HCT116 (cell line): ENCODE results near the gene WDR89. TPM values are rescaled to one million over a fixed set of nuclear protein-coding genes. Genes with fewer than 3 reads are reported as not detected.

Source experiments
- ATAC-seq: fragments of 200-7000 bp; cut with Tn5 transposase; 2 replicates; pipeline ENCODE4 v1.9.1; 2020; ENCODE audit warnings: mild to moderate bottlenecking, moderate library complexity
- BruUV-seq: library from RNA; stranded (reverse); fragments of 400-500 nt; replicated peaks from 2 replicates; lab custom pipeline; 2021; lab: Mats Ljungman, UMichigan
- CTCF ChIA-PET: fragments of 300-600 bp; sonication (Branson Sonifier 250); formaldehyde crosslinking; loops from one replicate; lab custom pipeline; 2021; ENCODE audit warnings: antibody characterized with exemption; lab: Charles Lee
- POLR2A ChIA-PET: fragments of 300-600, 350-600 bp; sonication (Branson Sonifier 250); formaldehyde crosslinking; loops from one replicate; lab custom pipeline; 2021; ENCODE audit warnings: antibody characterized with exemption; lab: Charles Lee
- RAD21 ChIA-PET, 2 experiments: fragments of 300-600 bp; sonication (Branson Sonifier 250); formaldehyde crosslinking; loops; one replicate each; lab custom pipeline; 2023; ENCODE audit warnings: low total read pairs in 2 of 2; ENCODE audit not compliant: uncharacterized antibody in 2 of 2, unreplicated experiment in 2 of 2, low non-redundant PET in 1 of 2; lab: Charles Lee
- DNase-seq: peaks from one replicate; pipeline ENCODE4 v3.0.0-alpha.2; 2010; ENCODE audit warnings: low read depth, low spot score
- H2AFZ ChIP-seq: fragments of 200-600 bp; shearing (Covaris generic), sonication (generic); 2 replicates; pipeline ENCODE4 v1.6.1; 2017; ENCODE audit warnings: low read depth, mixed run types, mixed read lengths, antibody characterized with exemption, low read length; ENCODE audit not compliant: poor library complexity, severe bottlenecking
- H3K27ac ChIP-seq: 2 replicates; pipeline ENCODE4 v1.5.1; 2012; ENCODE audit warnings: low read depth, low read length
- H3K27me3 ChIP-seq: fragments of 200-600 bp; sonication (generic); 2 replicates; pipeline ENCODE4 v1.6.1; 2016; ENCODE audit warnings: mixed run types, low read length, mixed read lengths; ENCODE audit not compliant: insufficient read depth
- H3K36me3 ChIP-seq, 2 experiments: fragments of 200-500 bp in 1 of 2; fragments of 200-600 bp in 1 of 2; sonication (Bioruptor generic) in 1 of 2; sonication (generic) in 1 of 2; 2 replicates each; pipeline versions ENCODE4 v1.5.1 to v1.6.1; 2014 to 2016; ENCODE audit warnings: low read length in 2 of 2, inconsistent platforms in 1 of 2, mixed read lengths in 1 of 2, mixed run types in 1 of 2; ENCODE audit not compliant: insufficient read depth in 2 of 2, control insufficient read depth in 1 of 2
- H3K4me1 ChIP-seq, 2 experiments: fragments of 200-600 bp in 1 of 2; sonication (generic) in 1 of 2; 2 replicates each; pipeline versions ENCODE4 v1.5.1 to v1.6.1; 2012 to 2017; ENCODE audit warnings: low read length in 2 of 2, inconsistent platforms in 1 of 2, mild to moderate bottlenecking in 1 of 2, mixed read lengths in 1 of 2, mixed run types in 1 of 2, moderate library complexity in 1 of 2; ENCODE audit not compliant: insufficient read depth in 2 of 2, control insufficient read depth in 1 of 2
- H3K4me2 ChIP-seq: fragments of 200-600 bp; sonication (generic); 2 replicates; pipeline ENCODE4 v1.6.1; 2017; ENCODE audit warnings: mixed run types, low read length, mixed read lengths
- H3K4me3 ChIP-seq, 2 experiments: fragments of 200-600 bp in 1 of 2; sonication (generic) in 1 of 2; replicated peaks in 1 of 2; 2 replicates each; pipeline ENCODE4 v1.5.1; 2011 to 2016; ENCODE audit warnings: low read length in 2 of 2, control low read depth in 1 of 2, low read depth in 1 of 2, mild to moderate bottlenecking in 1 of 2, mixed read lengths in 1 of 2, mixed run types in 1 of 2
- H3K79me2 ChIP-seq: fragments of 200-600 bp; sonication (generic); 2 replicates; pipeline ENCODE4 v1.6.1; 2017; ENCODE audit warnings: mild to moderate bottlenecking, mixed run types, low read length, moderate library complexity, mixed read lengths; ENCODE audit not compliant: insufficient read depth
- H3K9ac ChIP-seq: fragments of 200-600 bp; sonication (generic); 2 replicates; pipeline ENCODE4 v1.6.1; 2016; ENCODE audit warnings: low read length, mixed read lengths
- H3K9me2 ChIP-seq: fragments of 200-600 bp; sonication (generic), shearing (Covaris generic); 2 replicates; pipeline ENCODE4 v1.6.1; 2017; ENCODE audit warnings: mixed run types, mild to moderate bottlenecking, moderate library complexity; ENCODE audit not compliant: insufficient read depth
- H3K9me3 ChIP-seq, 2 experiments: fragments of 200-500 bp in 1 of 2; fragments of 200-600 bp in 1 of 2; sonication (Bioruptor generic) in 1 of 2; sonication (generic) in 1 of 2; 2 replicates each; pipeline ENCODE4 v1.6.1; 2014 to 2017; ENCODE audit warnings: low read length in 2 of 2, mixed read lengths in 2 of 2, inconsistent platforms in 1 of 2, low read depth in 1 of 2, mild to moderate bottlenecking in 1 of 2, mixed run types in 1 of 2, moderate library complexity in 1 of 2; ENCODE audit not compliant: control insufficient read depth in 1 of 2, insufficient read depth in 1 of 2
- H4K20me1 ChIP-seq: fragments of 200-600 bp; sonication (generic), shearing (Covaris generic); 2 replicates; pipeline ENCODE4 v1.6.1; 2017; ENCODE audit warnings: mixed run types, mild to moderate bottlenecking, moderate library complexity; ENCODE audit not compliant: insufficient read depth
- CBX3 ChIP-seq: IDR thresholded peaks from 2 replicates; pipeline ENCODE4 v1.6.1; 2012; ENCODE audit warnings: low read depth
- ELF1 ChIP-seq: IDR thresholded peaks from 2 replicates; pipeline ENCODE4 v1.6.1; 2012; ENCODE audit warnings: low read depth, borderline replicate concordance
- EZH2 ChIP-seq: fragments of 200-600 bp; sonication (generic); IDR thresholded peaks from 2 replicates; pipeline ENCODE4 v1.6.1; 2017; ENCODE audit warnings: antibody characterized with exemption, mixed run types
- EZH2phosphoT487 ChIP-seq: fragments of 200-600 bp; IDR thresholded peaks from 2 replicates; pipeline ENCODE4 v1.6.1; 2018; ENCODE audit warnings: antibody characterized with exemption, borderline replicate concordance
- FOSL1 ChIP-seq: IDR thresholded peaks from 2 replicates; pipeline ENCODE4 v1.6.1; 2012; ENCODE audit warnings: low read depth
- MAX ChIP-seq: IDR thresholded peaks from 2 replicates; pipeline ENCODE4 v1.6.1; 2012
- POLR2A ChIP-seq: IDR thresholded peaks from 2 replicates; pipeline ENCODE4 v1.7.0; 2011; ENCODE audit warnings: borderline replicate concordance; ENCODE audit not compliant: insufficient read depth, insufficient read length; ENCODE audit errors: extremely low read depth
- POLR2AphosphoS5 ChIP-seq: IDR thresholded peaks from 2 replicates; pipeline ENCODE4 v1.6.1; 2011; ENCODE audit warnings: mild to moderate bottlenecking, low read depth, low read length, moderate library complexity
- SP1 ChIP-seq: IDR thresholded peaks from 2 replicates; pipeline ENCODE4 v1.6.1; 2012; ENCODE audit warnings: low read depth
- TCF7L2 ChIP-seq: IDR thresholded peaks from 2 replicates; pipeline ENCODE4 v1.7.0; 2011; ENCODE audit warnings: borderline replicate concordance, inconsistent platforms; ENCODE audit not compliant: insufficient read depth, insufficient read length; ENCODE audit errors: extremely low read depth
- ZBTB33 ChIP-seq: IDR thresholded peaks from 2 replicates; pipeline ENCODE4 v1.6.1; 2011; ENCODE audit warnings: mild to moderate bottlenecking, low read length, moderate library complexity; ENCODE audit not compliant: insufficient replicate concordance; ENCODE audit errors: extremely low read depth
- ZNF274 ChIP-seq: fragments of 200-500 bp; sonication (Bioruptor generic); IDR thresholded peaks from 2 replicates; pipeline ENCODE4 v1.6.1; 2014; ENCODE audit warnings: mild to moderate bottlenecking, low read depth, low read length, inconsistent platforms
- intact Hi-C: fragments of 100-400 bp; cut with micrococcal nuclease; formaldehyde crosslinking; loops from 2 replicates; pipeline ENCODE4 v1.10.0; 2022
- total RNA-seq: library from RNA; stranded (reverse); gene quantifications from one replicate; pipeline ENCODE4 v1.2.1, GENCODE V29; 2021; ENCODE audit not compliant: unreplicated experiment

The WDR89 gene
- total RNA-seq, 1 experiment from 2014 or later, result 22.8 TPM

DNA sequence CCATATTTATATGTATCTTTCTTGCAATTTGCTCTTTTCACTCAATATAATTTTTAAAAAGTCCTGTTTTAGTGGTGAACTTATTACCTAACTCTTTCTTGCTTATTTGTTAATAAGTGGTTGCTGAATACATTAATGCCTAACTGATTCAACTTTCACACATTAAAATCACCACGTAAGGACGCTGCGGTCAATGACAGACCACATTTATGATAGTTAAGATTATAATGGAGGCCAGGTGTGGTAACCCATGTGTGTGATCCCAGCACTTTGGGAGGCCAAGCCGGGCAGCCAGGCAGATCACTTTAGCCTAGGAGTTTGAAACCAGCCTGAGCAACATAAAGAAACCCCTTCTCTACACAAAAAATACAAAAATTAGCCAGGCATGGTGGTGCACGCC is 37.0 kb downstream of the WDR89 start:
- H3K27ac ChIP-seq, result no peak overlapping the region

More for the DNA sequence above, 37.0 kb downstream of the WDR89 start:
- Histone ChIP-seq H4K20me1 (no peaks in the 10 kb centered on the region), H3K9me2 (no peaks in the 10 kb centered on the region), H3K9ac (no peak overlapping the region), H3K4me1 (no peaks in the 10 kb centered on the region), H3K79me2 (peaks cover 59% of the 10 kb centered on the region), H3K27me3 (no peaks in the 10 kb centered on the region), H2AFZ (no peak overlapping the region), H3K9me3 (no peaks in the 10 kb centered on the region), H3K4me3 (no peak overlapping the region), H3K36me3 (peaks cover 1% of the 10 kb centered on the region in 2 experiments; a peak in 3 of 4 replicates), H3K4me2 (no peak overlapping the region)
- POLR2A ChIA-PET, result no interaction called here
- BruUV-seq, result no TSS peak
- DNase-seq, result no peak
- no peak for ATAC-seq
- RAD21 ChIA-PET, result no interaction called here
- TF ChIP-seq POLR2A (no peak), ZNF274 (no peak), ELF1 (no peak), FOSL1 (no peak), EZH2phosphoT487 (no peak), SP1 (no peak), ZBTB33 (no peak), CBX3 (no peak), TCF7L2 (no peak), POLR2AphosphoS5 (no peak), MAX (no peak), EZH2 (no peak)
- CTCF ChIA-PET, result no interaction called here
- intact Hi-C loops, result no loop called here
